ENCODE results near the gene BBLN.

Gene BBLN

GRCh38 chr9:128162215-128163026, 2.4 kb downstream of the BBLN start:
- peaks cover 28% of the 10 kb centered on the region for H3K4me1 Mint-ChIP-seq
- H3K4me3 Mint-ChIP-seq: no peak overlapping the region
- H3K36me3 Mint-ChIP-seq: peaks cover 31% of the 10 kb centered on the region
- H3K27ac Mint-ChIP-seq: no peak overlapping the region
- no peak for ATAC-seq
- H3K27me3 Mint-ChIP-seq: no peaks in the 10 kb centered on the region
- H3K9me3 Mint-ChIP-seq: no peaks in the 10 kb centered on the region

GRCh38 chr9:128163027-128163515, 3.0 kb downstream of the BBLN start:
- Mint-ChIP-seq H3K27me3 (no peaks in the 10 kb centered on the region), H3K9me3 (no peaks in the 10 kb centered on the region), H3K4me3 (no peak overlapping the region), H3K4me1 (peaks cover 28% of the 10 kb centered on the region), H3K36me3 (peaks cover 36% of the 10 kb centered on the region), H3K27ac (no peak overlapping the region)
- no peak for ATAC-seq

GRCh38 chr9:128163523-128164306, 3.6 kb downstream of the BBLN start:
- no peak for ATAC-seq
- Mint-ChIP-seq H3K36me3 (peaks cover 39% of the 10 kb centered on the region), H3K9me3 (no peaks in the 10 kb centered on the region), H3K27ac (no peak overlapping the region), H3K4me3 (no peak overlapping the region), H3K4me1 (peaks cover 28% of the 10 kb centered on the region), H3K27me3 (no peaks in the 10 kb centered on the region)

- no peak overlapping the region for H3K4me3 Mint-ChIP-seq
- H3K27ac Mint-ChIP-seq: no peak overlapping the region
- no peak for ATAC-seq
- H3K9me3 Mint-ChIP-seq: no peaks in the 10 kb centered on the region
- no peaks in the 10 kb centered on the region for H3K27me3 Mint-ChIP-seq
- peaks cover 24% of the 10 kb centered on the region for H3K4me1 Mint-ChIP-seq
- H3K36me3 Mint-ChIP-seq: peaks cover 46% of the 10 kb centered on the region
These were observed 4.3 kb downstream of the BBLN start for GRCh38 chr9:128164307-128164885.

GRCh38 chr9:128166169-128166568, 6.1 kb downstream of the BBLN start:
- H3K36me3 Mint-ChIP-seq: peaks cover 56% of the 10 kb centered on the region

GRCh38 chr9:128167209-128167608, 7.1 kb downstream of the BBLN start:
- Mint-ChIP-seq H3K27ac (no peak overlapping the region), H3K4me1 (peaks cover 4% of the 10 kb centered on the region), H3K9me3 (no peaks in the 10 kb centered on the region), H3K36me3 (peaks cover 56% of the 10 kb centered on the region), H3K27me3 (no peaks in the 10 kb centered on the region), H3K4me3 (no peak overlapping the region)
- ATAC-seq: no peak

More at GRCh38 chr9:128166169-128166568, 6.1 kb downstream of the BBLN start:
- peaks cover 14% of the 10 kb centered on the region for H3K4me1 Mint-ChIP-seq
- H3K27me3 Mint-ChIP-seq: no peaks in the 10 kb centered on the region
- no peaks in the 10 kb centered on the region for H3K9me3 Mint-ChIP-seq
- no peak overlapping the region for H3K4me3 Mint-ChIP-seq
- ATAC-seq: no peak
- H3K27ac Mint-ChIP-seq: no peak overlapping the region

- H3K4me3 Mint-ChIP-seq: no peak overlapping the region
- no peaks in the 10 kb centered on the region for H3K4me1 Mint-ChIP-seq
- no peaks in the 10 kb centered on the region for H3K9me3 Mint-ChIP-seq
- no peaks in the 10 kb centered on the region for H3K27me3 Mint-ChIP-seq
- no peak for ATAC-seq
- H3K27ac Mint-ChIP-seq: no peak overlapping the region
- peaks cover 50% of the 10 kb centered on the region for H3K36me3 Mint-ChIP-seq
These were observed 8.8 kb downstream of the BBLN start for GRCh38 chr9:128168731-128169308.

GRCh38 chr9:128169492-128169891, 9.4 kb downstream of the BBLN start:
- H3K27ac Mint-ChIP-seq: no peak overlapping the region
- ATAC-seq: no peak
- H3K4me3 Mint-ChIP-seq: no peak overlapping the region
- H3K9me3 Mint-ChIP-seq: no peaks in the 10 kb centered on the region
- no peaks in the 10 kb centered on the region for H3K27me3 Mint-ChIP-seq
- H3K36me3 Mint-ChIP-seq: peaks cover 44% of the 10 kb centered on the region
- no peaks in the 10 kb centered on the region for H3K4me1 Mint-ChIP-seq

- H3K36me3 Mint-ChIP-seq: peaks cover 43% of the 10 kb centered on the region
- H3K27ac Mint-ChIP-seq: no peak overlapping the region
- no peaks in the 10 kb centered on the region for H3K27me3 Mint-ChIP-seq
These were observed 9.9 kb downstream of the BBLN start for GRCh38 chr9:128169925-128170324.

GRCh38 chr9:128174062-128174461, 14.0 kb downstream of the BBLN start:
- Mint-ChIP-seq H3K4me1 (no peaks in the 10 kb centered on the region), H3K27ac (no peak overlapping the region), H3K36me3 (peaks cover 48% of the 10 kb centered on the region), H3K4me3 (no peak overlapping the region), H3K27me3 (no peaks in the 10 kb centered on the region), H3K9me3 (no peaks in the 10 kb centered on the region)
- ATAC-seq: no peak

More at GRCh38 chr9:128169925-128170324, 9.9 kb downstream of the BBLN start:
- ATAC-seq: no peak
- H3K4me1 Mint-ChIP-seq: no peaks in the 10 kb centered on the region
- H3K4me3 Mint-ChIP-seq: no peak overlapping the region
- H3K9me3 Mint-ChIP-seq: no peaks in the 10 kb centered on the region

- peaks cover 48% of the 10 kb centered on the region for H3K36me3 Mint-ChIP-seq
- H3K4me3 Mint-ChIP-seq: no peak overlapping the region
- H3K4me1 Mint-ChIP-seq: no peaks in the 10 kb centered on the region
- no peaks in the 10 kb centered on the region for H3K9me3 Mint-ChIP-seq
- no peaks in the 10 kb centered on the region for H3K27me3 Mint-ChIP-seq
- H3K27ac Mint-ChIP-seq: no peak overlapping the region
- ATAC-seq: no peak
These were observed 15.1 kb downstream of the BBLN start for GRCh38 chr9:128175102-128175563.

- Mint-ChIP-seq H3K27ac (no peak overlapping the region), H3K9me3 (no peaks in the 10 kb centered on the region), H3K27me3 (no peaks in the 10 kb centered on the region), H3K36me3 (peaks cover 51% of the 10 kb centered on the region), H3K4me1 (no peaks in the 10 kb centered on the region), H3K4me3 (no peak overlapping the region)
- ATAC-seq: no peak
These were observed 15.7 kb downstream of the BBLN start for GRCh38 chr9:128175726-128176125.

GRCh38 chr9:128178806-128179431, 18.9 kb downstream of the BBLN start:
- Mint-ChIP-seq H3K27me3 (no peaks in the 10 kb centered on the region), H3K27ac (no peak overlapping the region), H3K4me3 (no peak overlapping the region), H3K36me3 (peaks cover 64% of the 10 kb centered on the region), H3K9me3 (no peaks in the 10 kb centered on the region), H3K4me1 (no peaks in the 10 kb centered on the region)
- ATAC-seq: no peak

- no peaks in the 10 kb centered on the region for H3K9me3 Mint-ChIP-seq
- no peak for ATAC-seq
- H3K27me3 Mint-ChIP-seq: no peaks in the 10 kb centered on the region
- H3K4me1 Mint-ChIP-seq: no peaks in the 10 kb centered on the region
- H3K4me3 Mint-ChIP-seq: no peak overlapping the region
- no peak overlapping the region for H3K27ac Mint-ChIP-seq
- peaks cover 61% of the 10 kb centered on the region for H3K36me3 Mint-ChIP-seq
These were observed 19.9 kb downstream of the BBLN start for GRCh38 chr9:128180001-128180400.

- ATAC-seq: no peak
- Mint-ChIP-seq H3K4me3 (no peak overlapping the region), H3K27ac (no peak overlapping the region), H3K27me3 (no peaks in the 10 kb centered on the region), H3K9me3 (no peaks in the 10 kb centered on the region), H3K36me3 (peaks cover 56% of the 10 kb centered on the region), H3K4me1 (no peaks in the 10 kb centered on the region)
These were observed 20.4 kb downstream of the BBLN start for GRCh38 chr9:128180447-128180846.
